K562 (cell line): ENCODE data around the gene NT5C. TPM values are rescaled to one million over a fixed set of nuclear protein-coding genes. Genes with fewer than 3 reads are reported as not detected.

ENCODE experiments used
- ADNP ChIP-seq: fragments of 200-800 bp; sonication (Bioruptor generic); IDR thresholded peaks from 2 replicates; pipeline ENCODE4 v1.6.1; 2016; ENCODE audit warnings: missing genetic modification characterization, missing compliant biosample characterization
- BHLHE40 ChIP-seq: IDR thresholded peaks from 2 replicates; pipeline ENCODE4 v1.6.1; 2011; ENCODE audit warnings: low read length, improper control_type of control experiment
- C11orf30 ChIP-seq: fragments of 450-650 bp; IDR thresholded peaks from 2 replicates; pipeline ENCODE4 v1.6.1; 2016; ENCODE audit warnings: low read depth, mild to moderate bottlenecking
- CHD2 ChIP-seq: IDR thresholded peaks from 2 replicates; pipeline ENCODE4 v1.6.1; 2011; ENCODE audit warnings: low read depth, low read length
- CSDE1 ChIP-seq, 2 experiments: fragments of 450-650 bp; IDR thresholded peaks; 2 replicates each; pipeline ENCODE4 v1.6.1; 2016; ENCODE audit warnings: mild to moderate bottlenecking in 1 of 2
- CTBP1 ChIP-seq: fragments of 450-650 bp; IDR thresholded peaks from 2 replicates; pipeline ENCODE4 v1.6.1; 2016; ENCODE audit warnings: borderline replicate concordance
- FIP1L1 ChIP-seq: fragments of 200-400 bp; formaldehyde crosslinking; IDR thresholded peaks from 2 replicates; pipeline ENCODE4 v1.6.1; 2018; ENCODE audit warnings: mild to moderate bottlenecking, low read depth, low read length; ENCODE audit not compliant: poor library complexity, severe bottlenecking
- FOXO4 ChIP-seq: fragments of 450-650 bp; formaldehyde crosslinking; IDR thresholded peaks from 2 replicates; pipeline ENCODE4 v1.4.0; 2020; ENCODE audit warnings: mild to moderate bottlenecking, moderate library complexity
- GATAD2A ChIP-seq: fragments of 450-650 bp; IDR thresholded peaks from 2 replicates; pipeline ENCODE4 v1.6.1; 2017
- HMG20A ChIP-seq: fragments of 450-650 bp; formaldehyde crosslinking; conservative IDR thresholded peaks from 2 replicates; pipeline ENCODE4 v1.4.0; 2020; ENCODE audit warnings: mild to moderate bottlenecking, mixed read lengths
- KLF16 ChIP-seq: IDR thresholded peaks from 2 replicates; pipeline ENCODE4 v1.6.1; 2016; ENCODE audit warnings: antibody characterized with exemption
- MBD2 ChIP-seq: sonication (generic); IDR thresholded peaks from 2 replicates; pipeline ENCODE4 v1.6.1; 2016; ENCODE audit warnings: low read depth, borderline replicate concordance
- MYC ChIP-seq, 2 experiments: fragments of 250-450 bp in 1 of 2; sonication (Bioruptor Pico) in 1 of 2; IDR thresholded peaks; 2 replicates each; pipeline versions ENCODE4 v1.5.1 to v1.6.1; 2012 to 2021; ENCODE audit warnings: low read depth in 2 of 2, borderline replicate concordance in 1 of 2, improper control_type of control experiment in 1 of 2, low read length in 1 of 2, mild to moderate bottlenecking in 1 of 2, moderate library complexity in 1 of 2
- MYNN ChIP-seq, 2 experiments: sonication (generic); formaldehyde crosslinking in 1 of 2; IDR thresholded peaks; 2 replicates each; pipeline versions ENCODE4 v1.5.0 to v1.6.1; 2016 to 2020; ENCODE audit warnings: antibody characterized with exemption in 1 of 2, missing genetic modification reagents in 1 of 2
- NCOR1 ChIP-seq: fragments of 450-650 bp; IDR thresholded peaks from 2 replicates; pipeline ENCODE4 v1.6.1; 2016; ENCODE audit warnings: mild to moderate bottlenecking, moderate library complexity
- NELFE ChIP-seq: IDR thresholded peaks from 2 replicates; pipeline ENCODE4 v1.6.1; 2011; ENCODE audit warnings: mild to moderate bottlenecking; ENCODE audit not compliant: insufficient read depth, insufficient read length
- PTTG1 ChIP-seq: fragments of 450-650 bp; IDR thresholded peaks from 2 replicates; pipeline ENCODE4 v1.6.1; 2016; ENCODE audit warnings: low read depth, mild to moderate bottlenecking, missing genetic modification characterization, missing compliant biosample characterization
- PYGO2 ChIP-seq: fragments of 450-650 bp; IDR thresholded peaks from 2 replicates; pipeline ENCODE4 v1.6.1; 2016; ENCODE audit warnings: mild to moderate bottlenecking, missing genetic modification characterization, moderate library complexity, missing compliant biosample characterization
- RBM15 ChIP-seq: fragments of 200-400 bp; formaldehyde crosslinking; IDR thresholded peaks from 2 replicates; pipeline ENCODE4 v1.6.1; 2018; ENCODE audit warnings: mild to moderate bottlenecking, low read length, moderate library complexity; ENCODE audit not compliant: insufficient read depth
- SFPQ ChIP-seq: fragments of 200-400 bp; formaldehyde crosslinking; IDR thresholded peaks from 2 replicates; pipeline ENCODE4 v1.6.1; 2017; ENCODE audit warnings: mild to moderate bottlenecking, low read depth, low read length, moderate library complexity
- STAG1 ChIP-seq: sonication (generic); formaldehyde crosslinking; IDR thresholded peaks from 2 replicates; pipeline ENCODE4 v1.5.0; 2020; ENCODE audit warnings: missing genetic modification reagents, borderline replicate concordance
- ZNF174 ChIP-seq: fragments of 250-450 bp; sonication (Bioruptor Pico); IDR thresholded peaks from 2 replicates; pipeline ENCODE4 v1.4.0; 2020; ENCODE audit warnings: mild to moderate bottlenecking
- ZNF263 ChIP-seq: sonication (generic); formaldehyde crosslinking; IDR thresholded peaks from 2 replicates; pipeline ENCODE4 v1.8.0; 2022; ENCODE audit warnings: mild to moderate bottlenecking, missing genetic modification reagents, borderline replicate concordance
- ZNF311 ChIP-seq: fragments of 250-450 bp; sonication (Bioruptor Pico); IDR thresholded peaks from 2 replicates; pipeline ENCODE4 v1.4.0; 2020; ENCODE audit warnings: mild to moderate bottlenecking, moderate library complexity
- ZNF695 ChIP-seq: fragments of 450-650 bp; formaldehyde crosslinking; IDR thresholded peaks from 2 replicates; pipeline ENCODE4 v1.4.0; 2020; ENCODE audit warnings: mild to moderate bottlenecking, moderate library complexity
- polyA plus RNA-seq, 8 experiments: library from polyadenylated mRNA; depleted of rRNA in 4 of 8; stranded (reverse) in 5 of 8; unstranded in 3 of 8; fragments of >200 nt; fragmentation: Nextera tagmentation in 2 of 8; fragmentation: Illumina TruSeq in 1 of 8; extraction: Ambion mirVana in 2 of 8; extraction: Trizol in 1 of 8; gene quantifications; 2 replicates each; pipeline versions ENCODE4 v1.2.1 to v1.2.3, GENCODE V29; 2011 to 2014; ENCODE audit warnings: inconsistent platforms in 1 of 8, missing spikeins in 1 of 8
- total RNA-seq, 7 experiments: library from RNA; depleted of rRNA in 6 of 7; stranded (reverse); fragments of >200 nt in 6 of 7; fragmentation: Illumina TruSeq in 2 of 7; extraction: Trizol in 2 of 7; gene quantifications; 2 replicates each; pipeline versions ENCODE4 v1.2.1 to v1.2.3, GENCODE V29; 2011 to 2021; ENCODE audit warnings: low replicate concordance in 1 of 7
- TF ChIP-seq, protein P1 (sequence below): fragments of 250-450 bp; sonication (Bioruptor Pico); IDR thresholded peaks from 2 replicates; pipeline ENCODE4 v1.9.0; 2021; ENCODE audit warnings: mild to moderate bottlenecking

The NT5C gene
- total and polyA plus RNA-seq, 9 of the 15 experiments (the other 6 are each of a cell fraction or from before 2014, with no cell fraction given): 2.9 to 205 (median 45.0) TPM

- TF ChIP-seq FOXO4 (CRISPR knock-in tag) (no peak), ZNF263 (peak; percentile 72), NELFE (no peak), MYNN (IDR thresholded peaks at IDR 0.05) (0 out of 2 replicates have a peak, but pooled peaks have one; percentile 25), MYNN (CRISPR knock-in tag; IDR thresholded peaks at IDR 0.05) (no peak), CTBP1 (0 out of 2 replicates have a peak, but pooled peaks have one; percentile 37), HMG20A (CRISPR knock-in tag) (no peak), RBM15 (no peak), BHLHE40 (peak; percentile 79), C11orf30 (no peak), SFPQ (no peak), ADNP (tag) (no peak), KLF16 (no peak), ZNF695 (CRISPR knock-in tag) (no peak), MBD2 (no peak), NCOR1 (no peak), GATAD2A (no peak), PYGO2 (tag) (no peak), FIP1L1 (no peak), STAG1 (CRISPR knock-in tag) (no peak), ZNF174 (no peak), ZNF311 (CRISPR knock-in tag) (no peak), CSDE1 (IDR thresholded peaks at IDR 0.05) (no peak), CHD2 (no peak), MYC (IDR thresholded peaks at IDR 0.05; ENCODE audit: low read depth, low read length) (no peak), MYC (CRISPR knock-in tag; IDR thresholded peaks at IDR 0.05; ENCODE audit: borderline replicate concordance, low read depth) (no peak), PTTG1 (tag) (no peak)
- TF ChIP-seq, protein P1, sequence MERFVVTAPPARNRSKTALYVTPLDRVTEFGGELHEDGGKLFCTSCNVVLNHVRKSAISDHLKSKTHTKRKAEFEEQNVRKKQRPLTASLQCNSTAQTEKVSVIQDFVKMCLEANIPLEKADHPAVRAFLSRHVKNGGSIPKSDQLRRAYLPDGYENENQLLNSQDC (CRISPR knock-in tag): no peak
Measured at GRCh38 chr17:75090871-75091854, 40.4 kb downstream of the NT5C start (continued).
